AG04450 (cell line): Measurements from ENCODE around the gene SP1. TPM values are rescaled to one million over a fixed set of nuclear protein-coding genes. Genes with fewer than 3 reads are reported as not detected.
"Not testable (repeated sequence)": the region's sequence is repeated elsewhere in the genome, so short reads cannot be mapped to it uniquely, and the experiment has no call there.

Source experiments
- CTCF ChIA-PET: fragments of 300-600, 350-600 bp; formaldehyde crosslinking; extraction: SDS; loops from one replicate; lab custom pipeline; 2022; ENCODE audit warnings: antibody characterized with exemption, inconsistent platforms; lab: Charles Lee
- POLR2A ChIA-PET: fragments of 350-600 bp; formaldehyde crosslinking; extraction: SDS; loops from one replicate; lab custom pipeline; 2021; ENCODE audit warnings: antibody characterized with exemption, inconsistent platforms; lab: Yijun Ruan, JAX
- DNase-seq: peaks from one replicate; pipeline ENCODE4 v3.0.0-alpha.2; 2011; ENCODE audit warnings: low read depth, low spot score
- H3K27ac ChIP-seq: one replicate; pipeline ENCODE4 v1.5.1; 2012; ENCODE audit warnings: low read depth, low read length, control low read depth
- H3K27me3 ChIP-seq: one replicate; pipeline ENCODE4 v1.6.0; 2012; ENCODE audit warnings: low read length; ENCODE audit not compliant: control insufficient read depth, insufficient read depth
- H3K4me3 ChIP-seq: 2 replicates; pipeline ENCODE4 v1.5.1; 2011; ENCODE audit warnings: mild to moderate bottlenecking, low read depth, low read length, control low read depth
- H3K9me3 ChIP-seq: 2 replicates; pipeline ENCODE4 v1.5.1; 2012; ENCODE audit warnings: low read length; ENCODE audit not compliant: control insufficient read depth, insufficient read depth
- CTCF ChIP-seq: IDR thresholded peaks from 2 replicates; pipeline ENCODE4 v1.5.1; 2011; ENCODE audit warnings: low read depth, low read length, control low read depth, inconsistent platforms
- polyA plus RNA-seq: library from polyadenylated mRNA; depleted of rRNA; stranded (reverse); fragments of >200 nt; gene quantifications from 2 replicates; pipeline ENCODE4 v1.2.3, GENCODE V29; 2011

Gene SP1
- polyA plus RNA-seq, 1 experiment: 45.9 TPM

- Histone ChIP-seq H3K4me3 (peak overlapping the region; percentile 61), H3K27me3 (no peaks in the 10 kb centered on the region), H3K9me3 (no peaks in the 10 kb centered on the region), H3K27ac (peak overlapping the region; percentile 84)
- DNase-seq: no peak
- CTCF ChIA-PET: interaction anchor here (0.5 to 3.4 kb wide), 8 partner anchors 20 to 167 kb away, joined by 3 to 24 read pairs (median 4); partner anchors contain the start of gene AAAS
- POLR2A ChIA-PET: interaction anchor here (0.7 kb wide), 1 partner anchor 97 kb away, joined by 6 read pairs; no protein-coding TSS in a partner anchor
- no peak for TF ChIP-seq CTCF
These were observed 1.1 kb downstream of the SP1 start for GRCh38 chr12:53380794-53381730.

- no peaks in the 10 kb centered on the region for H3K27me3 ChIP-seq
- H3K27ac ChIP-seq: peak overlapping the region; percentile 84
- H3K9me3 ChIP-seq: no peaks in the 10 kb centered on the region
- DNase-seq: no peak
- peak overlapping the region; percentile 61 for H3K4me3 ChIP-seq
- TF ChIP-seq CTCF: peak; percentile 29
- ChIA-PET POLR2A (no interaction called here), CTCF (interaction anchor here (0.5 to 3.4 kb wide), 5 partner anchors 19 to 61 kb away, joined by 3 to 24 read pairs (median 4); partner anchors contain the start of gene AAAS)
These were observed 2.0 kb downstream of the SP1 start for GRCh38 chr12:53381731-53382630.

GRCh38 chr12:53383258-53383657 lies 3.3 kb downstream of the SP1 start:
- Histone ChIP-seq H3K27me3 (no peaks in the 10 kb centered on the region), H3K9me3 (no peaks in the 10 kb centered on the region), H3K27ac (no peak overlapping the region), H3K4me3 (peak overlapping the region; percentile 49)
- no peak for TF ChIP-seq CTCF
- no peak for DNase-seq
- CTCF ChIA-PET: interaction anchor here (0.6 to 3.4 kb wide), 3 partner anchors 31 to 38 kb away, joined by 3 to 24 read pairs (median 4); no protein-coding TSS in a partner anchor
- POLR2A ChIA-PET: interaction anchor here (1.0 kb wide), 1 partner anchor 38 kb away, joined by 4 read pairs; no protein-coding TSS in a partner anchor

GRCh38 chr12:53386381-53386780 lies 6.4 kb downstream of the SP1 start:
- DNase-seq, H3K9me3 ChIP-seq, H3K27ac ChIP-seq, H3K27me3 ChIP-seq, POLR2A ChIA-PET: not testable (repeated sequence)
- peak overlapping the region; percentile 23; the same call in 1 of the 2 replicates for H3K4me3 ChIP-seq
- CTCF ChIA-PET: interaction anchor here (1.4 to 3.9 kb wide), 3 partner anchors 34 to 65 kb away, joined by 5 to 15 read pairs (median 8); partner anchors contain the start of gene AAAS

GRCh38 chr12:53388932-53389331 lies 9.0 kb downstream of the SP1 start:
- ChIA-PET POLR2A (interaction anchor here (1.0 to 1.7 kb wide), 2 partner anchors 9 to 10 kb away, joined by 3 to 6 read pairs; partner anchors contain the start of gene SP1), CTCF (interaction anchor here (2.4 to 3.9 kb wide), 3 partner anchors 32 to 68 kb away, joined by 8 to 15 read pairs (median 12); partner anchors contain the start of gene AAAS)
- H3K9me3 ChIP-seq: no peaks in the 10 kb centered on the region
- H3K27me3 ChIP-seq: no peaks in the 10 kb centered on the region
- no peak for TF ChIP-seq CTCF
- no peak for DNase-seq
- peak overlapping the region; percentile 0 for H3K4me3 ChIP-seq
- peak overlapping the region; percentile 52 for H3K27ac ChIP-seq
